HG03060 (cell line): ENCODE measurements around the gene CCDC12.

Source experiments
- ATAC-seq: cut with Tn5 transposase; IDR thresholded peaks from one replicate; pipeline ENCODE4 v1.9.1; 2021; ENCODE audit warnings: low read depth, moderate number of reproducible peaks; ENCODE audit not compliant: unreplicated experiment

CCDC12 gene

GRCh38 chr3:46976326-46977190 is at the start of gene CCDC12:
Gene CCDC12, minus strand, starts transcription at chr3:46976745. Its CDS starts 13 bp downstream, at chr3:46976732.
- ATAC-seq = peak; percentile 53

GRCh38 chr3:47024932-47025331 is 48.4 kb upstream of the CCDC12 start:
- ATAC-seq = no peak

GRCh38 chr3:47022641-47023071 is 46.1 kb upstream of the CCDC12 start:
- ATAC-seq = no peak

GRCh38 chr3:47020311-47020710 is 43.8 kb upstream of the CCDC12 start:
- ATAC-seq = no peak

- no peak for ATAC-seq
Measured at GRCh38 chr3:47019201-47019600, 42.7 kb upstream of the CCDC12 start.

GRCh38 chr3:47018269-47018611 is 41.7 kb upstream of the CCDC12 start:
- no peak for ATAC-seq

GRCh38 chr3:47017504-47018268 is 41.1 kb upstream of the CCDC12 start:
- ATAC-seq = no peak

GRCh38 chr3:47016934-47017435 is 40.4 kb upstream of the CCDC12 start:
- ATAC-seq = no peak

- ATAC-seq = no peak
Measured at GRCh38 chr3:47016086-47016933, 39.8 kb upstream of the CCDC12 start.

DNA sequence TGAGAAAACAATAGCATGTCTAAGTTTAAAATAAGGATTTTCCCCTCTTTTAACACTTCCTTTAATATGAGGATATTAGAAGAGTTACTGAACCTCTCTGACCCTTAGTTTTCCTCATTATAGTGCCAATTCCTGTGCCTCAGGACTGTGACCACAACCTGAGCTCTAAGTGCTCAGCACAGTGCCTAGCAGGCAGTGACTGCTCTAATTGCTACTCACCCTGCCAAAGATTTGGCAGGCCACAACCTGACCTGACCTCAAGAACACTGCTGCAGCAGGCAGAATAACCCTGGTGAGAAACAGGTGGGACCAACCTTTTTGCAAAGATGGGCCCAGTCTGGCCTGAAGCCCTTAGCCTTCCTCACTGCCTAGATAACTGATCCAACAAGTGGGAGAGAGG is 38.6 kb upstream of the CCDC12 start:
- no peak for ATAC-seq

DNA sequence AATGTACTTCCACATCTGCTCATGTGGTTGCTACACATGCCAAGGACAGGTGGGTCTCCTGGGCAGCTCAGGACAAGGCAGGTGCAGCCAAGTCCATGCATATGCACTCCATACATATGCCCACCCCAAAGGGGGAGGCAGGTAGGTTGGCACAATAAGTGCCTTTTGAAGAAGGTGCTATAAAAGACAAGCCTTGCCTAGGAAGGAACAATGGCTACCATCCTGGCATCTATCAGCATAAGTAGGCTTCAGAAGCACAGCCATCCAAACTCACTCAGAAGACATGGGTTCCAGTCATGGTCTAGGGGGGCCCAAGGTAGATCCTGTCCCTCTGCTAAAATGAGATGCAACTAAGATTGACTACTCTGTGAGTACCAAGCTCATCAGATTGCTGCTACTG is 37.5 kb upstream of the CCDC12 start:
- no peak for ATAC-seq

- no peak for ATAC-seq
Measured at GRCh38 chr3:47013231-47013630, 36.7 kb upstream of the CCDC12 start.

- ATAC-seq = no peak
Measured at GRCh38 chr3:47012342-47013230, 36.0 kb upstream of the CCDC12 start.

DNA sequence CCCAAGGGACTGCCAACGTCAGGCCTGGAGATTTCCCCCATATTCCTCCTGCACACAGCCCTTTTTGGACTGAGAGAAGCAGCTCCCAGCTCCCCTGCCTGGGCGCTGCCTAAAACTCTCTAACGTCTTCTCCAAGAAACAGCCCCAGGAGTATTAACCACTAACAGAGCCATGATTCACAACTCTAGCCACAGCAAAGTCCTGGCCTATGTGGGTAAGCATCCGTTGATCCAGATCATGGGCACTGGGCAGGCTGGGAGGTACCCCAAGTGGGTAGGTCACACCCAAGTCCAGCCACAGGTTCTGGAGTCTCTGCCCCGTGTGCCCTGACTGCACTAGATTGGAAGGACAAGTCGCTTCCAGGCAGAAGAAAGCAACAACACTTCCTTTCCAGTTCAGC is 34.8 kb upstream of the CCDC12 start:
- no peak for ATAC-seq

- no peak for ATAC-seq
Measured at GRCh38 chr3:47010910-47011309, 34.4 kb upstream of the CCDC12 start.

- ATAC-seq = no peak
Measured at GRCh38 chr3:47010111-47010712, 33.7 kb upstream of the CCDC12 start.

DNA sequence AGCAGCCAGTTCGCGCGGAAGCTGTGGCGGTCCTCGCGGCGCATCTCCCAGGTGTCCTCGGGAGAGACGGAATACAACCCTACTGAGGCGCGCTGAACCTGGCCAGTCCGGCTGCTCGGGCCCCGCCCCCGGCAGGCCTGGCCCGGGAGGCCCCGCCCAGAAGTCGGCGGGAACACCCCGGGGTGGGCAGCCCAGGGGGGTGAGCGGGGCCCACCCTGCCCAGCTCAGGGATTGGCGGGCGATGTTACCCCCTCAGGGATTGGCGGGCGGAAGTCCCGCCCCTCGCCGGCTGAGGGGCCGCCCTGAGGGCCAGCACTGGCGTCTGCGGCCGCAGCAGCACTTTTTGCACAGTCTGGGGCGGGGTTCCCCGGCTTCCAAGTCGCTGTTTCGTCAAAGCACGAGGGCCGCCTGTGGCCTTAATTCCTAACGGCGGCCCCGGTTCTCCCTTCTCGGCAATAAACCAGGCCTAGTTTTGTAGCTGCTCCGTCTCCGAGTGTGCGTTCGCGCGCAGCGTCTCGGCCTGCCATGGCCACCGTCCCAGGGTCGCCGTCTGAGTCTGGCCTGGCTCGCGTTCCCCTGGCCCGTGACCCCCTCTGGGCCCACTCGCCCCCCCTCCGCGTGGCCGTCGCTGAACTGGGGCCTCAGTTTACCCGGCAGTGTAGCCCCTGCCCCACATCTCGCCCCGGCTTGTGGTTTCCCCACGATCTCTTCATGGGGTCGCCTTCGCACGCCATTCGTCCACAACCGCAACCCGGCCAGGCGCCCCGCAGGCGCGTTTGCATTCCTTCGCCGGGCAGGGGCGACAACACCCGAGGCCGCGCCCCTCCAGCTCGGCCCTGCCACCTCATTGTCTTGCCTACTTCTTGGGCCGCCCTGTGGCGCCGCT is 32.9 kb upstream of the CCDC12 start:
- no peak for ATAC-seq

DNA sequence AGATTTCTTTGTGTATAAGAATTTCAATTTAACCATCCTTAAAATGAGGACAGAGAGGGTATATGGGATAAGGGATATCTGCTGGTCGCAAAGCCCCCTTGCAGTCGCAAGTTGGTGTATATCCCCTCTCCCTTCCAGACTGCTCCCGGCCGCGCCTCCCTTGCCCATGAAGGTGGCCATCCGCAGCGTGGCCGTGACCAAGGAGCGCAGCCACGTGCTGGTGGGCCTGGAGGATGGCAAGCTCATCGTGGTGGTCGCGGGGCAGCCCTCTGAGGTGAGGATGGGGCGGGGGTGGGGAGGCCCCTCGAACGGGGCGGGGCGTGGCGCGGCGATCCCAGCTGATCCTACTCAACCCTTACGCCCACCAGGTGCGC is 32.3 kb upstream of the CCDC12 start:
- no peak for ATAC-seq
